ENCODE data around the gene RXRG.

RXRG gene

DNA sequence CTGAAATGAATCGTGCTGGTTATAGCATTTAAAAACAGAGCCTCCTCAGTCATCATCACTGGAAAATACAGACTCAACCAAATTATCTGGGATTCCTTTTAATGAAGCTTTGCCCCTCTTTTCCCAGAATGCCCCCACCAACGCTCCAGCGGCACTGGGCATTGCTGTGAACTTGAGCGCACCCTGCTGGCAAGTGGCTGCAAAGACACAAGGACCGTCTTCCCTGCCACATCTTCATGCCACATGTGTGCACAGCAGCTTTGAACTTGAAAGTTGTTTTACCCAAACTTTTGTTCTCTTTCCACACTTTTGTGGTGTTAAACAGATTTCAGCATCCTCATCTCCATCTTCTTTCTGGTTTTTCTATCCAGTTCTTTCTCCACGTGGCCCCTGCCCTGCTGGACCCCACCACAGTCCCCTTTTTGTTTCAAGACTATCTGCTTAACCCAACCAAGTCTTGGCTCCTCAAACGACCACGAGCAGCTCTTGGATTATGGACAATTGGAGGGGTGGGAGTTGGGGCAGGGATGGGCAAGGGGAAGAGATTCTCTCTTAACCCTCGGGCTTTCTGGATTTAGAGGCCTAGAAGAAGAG is 75.6 kb downstream of the RXRG start:
- DNase-seq (ENCODE audit: low spot score): peak; percentile 35

DNA sequence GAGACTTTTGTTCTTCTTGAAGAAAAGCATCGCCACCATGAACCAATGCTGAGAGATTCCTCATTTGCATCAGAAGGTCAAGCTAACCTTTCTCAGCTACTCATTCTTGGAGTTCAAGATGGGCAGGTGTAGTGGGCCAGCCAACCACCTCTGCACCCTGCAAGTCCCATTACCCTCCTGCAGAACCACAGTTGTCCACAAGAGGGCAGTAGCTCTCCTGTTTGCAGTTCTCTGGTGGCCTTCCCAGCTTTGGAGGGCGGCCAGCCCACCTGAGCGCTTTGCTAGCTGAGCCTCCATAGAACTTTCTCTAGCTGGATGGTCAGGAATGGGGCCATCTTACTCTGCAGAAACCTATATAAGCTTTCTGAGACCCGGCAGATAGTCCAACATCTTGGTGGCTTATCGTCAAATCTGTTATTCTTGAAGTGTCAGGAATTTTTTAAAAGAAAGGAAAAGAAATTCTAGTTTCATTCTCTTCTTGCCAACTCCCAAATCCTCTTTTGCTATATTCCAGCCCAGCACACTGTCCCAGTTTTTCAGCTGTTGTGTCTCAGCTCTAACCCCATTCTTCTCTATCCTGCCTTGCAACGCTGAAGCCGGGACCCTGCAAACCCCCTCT is 77.4 kb downstream of the RXRG start:
- peak; percentile 78 for DNase-seq (ENCODE audit: low spot score)

GRCh38 chr1:165365341-165365740 is 79.6 kb downstream of the RXRG start:
- DNase-seq (ENCODE audit: low spot score): no peak

GRCh38 chr1:165364568-165365133 is 80.3 kb downstream of the RXRG start:
- no peak for DNase-seq (ENCODE audit: low spot score)

GRCh38 chr1:165356876-165357275 is 88.0 kb downstream of the RXRG start:
- DNase-seq (ENCODE audit: low spot score): no peak

- DNase-seq (ENCODE audit: low spot score): no peak
Measured at GRCh38 chr1:165355977-165356811, 88.7 kb downstream of the RXRG start, which contains the start of gene LMX1A. TSS of gene LMX1A (minus strand) at chr1:165356715. CDS start at chr1:165355559, 1,156 bp downstream.

DNA sequence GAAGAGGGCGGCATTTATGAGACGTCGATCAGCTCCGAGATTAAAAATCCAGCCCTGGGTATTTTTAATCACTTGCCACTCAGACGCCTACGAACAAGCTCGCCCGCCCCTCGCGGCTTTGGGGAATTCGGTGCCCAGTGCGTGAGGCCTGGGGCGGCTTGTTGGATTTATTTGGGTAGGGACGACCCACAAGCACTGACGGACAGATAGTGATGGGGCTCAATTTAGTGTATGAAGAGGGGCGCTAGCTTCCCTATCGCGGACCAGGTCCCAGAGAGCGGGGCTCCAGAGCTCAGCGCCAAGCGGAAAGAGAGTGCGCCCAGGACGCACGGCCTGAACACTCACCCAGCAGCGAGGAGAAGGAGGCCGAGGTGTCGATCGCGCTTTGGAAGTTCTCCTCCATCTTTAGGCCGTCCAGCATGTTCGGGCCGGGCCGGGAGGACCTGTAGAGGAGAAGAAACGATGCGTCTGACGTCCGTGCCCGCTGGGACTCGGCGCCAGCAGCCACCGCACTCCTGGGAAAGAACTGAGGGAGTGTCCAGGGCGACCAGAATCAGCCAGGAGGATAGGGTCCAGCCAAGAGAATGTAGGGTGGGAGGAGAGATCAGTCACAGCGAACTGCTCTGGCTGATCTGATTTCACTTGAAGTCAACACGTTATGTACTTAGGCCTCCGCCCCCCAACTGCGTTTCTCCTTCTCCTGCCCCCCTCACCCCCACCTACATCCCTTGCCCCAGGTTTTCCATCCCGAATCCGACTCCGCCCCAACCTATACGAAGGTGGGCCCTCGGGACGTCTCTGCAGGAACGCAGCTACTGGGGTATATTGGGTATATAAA is 89.6 kb downstream of the RXRG start:
- no peak for DNase-seq (ENCODE audit: low spot score)

GRCh38 chr1:165354739-165355138 is 90.2 kb downstream of the RXRG start:
- DNase-seq (ENCODE audit: low spot score): no peak

DNA sequence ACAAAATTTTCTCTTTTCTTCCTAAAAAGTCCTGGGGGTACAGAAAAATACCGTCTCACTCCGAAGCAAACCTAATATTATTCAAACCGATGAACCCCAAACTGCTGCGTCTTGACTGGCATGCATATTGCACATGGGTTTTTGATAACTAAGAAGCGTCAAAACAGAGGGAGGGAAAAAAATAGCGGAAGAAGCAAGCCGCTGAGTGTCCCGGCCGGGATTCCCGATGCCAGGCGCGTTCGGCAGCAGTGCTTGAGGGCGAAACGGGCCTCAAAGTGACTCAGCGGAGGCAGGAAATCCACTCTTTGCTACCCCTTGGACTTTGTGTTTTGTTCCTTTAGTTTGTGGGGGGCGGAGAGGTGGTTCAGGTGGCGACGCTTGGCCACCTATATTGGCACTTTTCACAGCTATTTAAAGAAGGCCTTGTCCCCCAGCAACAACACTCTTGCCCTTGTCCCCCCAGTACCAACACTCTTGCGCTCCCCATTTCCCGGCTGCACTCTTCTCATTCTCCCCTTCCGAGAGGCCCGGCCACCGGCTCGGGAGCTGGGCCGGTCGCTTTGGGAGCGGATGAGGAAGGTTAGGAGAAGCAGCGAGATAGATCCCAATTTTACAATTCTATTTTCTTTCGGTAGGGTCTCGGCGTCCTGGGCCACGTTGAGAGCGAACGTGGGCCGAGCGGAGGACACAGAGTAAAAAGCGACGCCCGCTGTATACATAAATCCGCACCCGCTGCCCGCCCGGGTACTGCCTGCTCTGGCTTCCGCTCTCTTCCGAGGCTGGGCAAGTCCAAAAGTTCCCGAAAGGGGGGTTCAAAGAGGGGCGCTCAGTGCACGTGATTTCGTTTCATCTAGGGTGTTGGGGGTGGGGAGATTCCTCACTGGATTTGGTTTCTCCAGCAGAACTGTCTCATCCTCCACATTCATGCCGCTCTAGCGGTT is 90.9 kb downstream of the RXRG start:
- no peak for DNase-seq (ENCODE audit: low spot score)

- DNase-seq (ENCODE audit: low spot score): no peak
Measured at GRCh38 chr1:165352442-165353293, 92.3 kb downstream of the RXRG start.

DNA sequence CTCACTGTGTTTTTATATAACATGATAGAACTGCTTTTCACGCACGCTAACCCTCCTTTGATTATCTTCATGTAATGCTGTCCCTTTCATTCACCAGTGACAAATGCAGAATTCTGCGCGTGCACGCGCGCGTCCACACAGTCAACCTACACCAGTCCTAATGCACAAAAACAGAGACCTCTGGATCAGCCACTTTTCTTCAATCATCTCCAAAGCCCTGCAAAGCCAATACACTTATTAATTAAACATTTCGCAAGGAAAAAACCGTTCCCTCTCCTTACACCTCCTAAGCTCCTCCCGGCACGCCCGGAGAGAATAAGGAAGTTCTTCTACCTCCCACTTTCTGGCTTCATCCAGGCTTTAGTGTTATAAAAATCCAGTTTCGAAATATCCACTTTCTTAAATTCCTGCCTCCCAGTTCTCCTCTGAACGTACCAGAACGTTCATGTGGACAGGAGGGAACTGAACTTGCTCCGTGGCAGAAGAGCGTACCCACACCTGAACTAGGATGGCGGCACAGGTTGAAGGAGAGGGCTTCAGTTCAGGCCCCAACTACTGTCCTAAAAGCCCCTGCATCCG is 93.0 kb downstream of the RXRG start:
- no peak for DNase-seq (ENCODE audit: low spot score)

Measured in cerebellar cortex (tissue), 1 donor.